OCI-LY7 (cell line): ENCODE results near the gene DLX4. TPM values are rescaled to one million over a fixed set of nuclear protein-coding genes. Genes with fewer than 3 reads are reported as not detected.

Source experiments
- BruUV-seq: library from RNA; stranded (reverse); fragments of 400-500 nt; replicated peaks from 2 replicates; lab custom pipeline; 2021; lab: Mats Ljungman, UMichigan
- CTCF ChIA-PET: fragments of 300-600 bp; sonication (Branson Sonifier 250); formaldehyde crosslinking; loops from one replicate; lab custom pipeline; 2022; ENCODE audit warnings: antibody characterized with exemption; ENCODE audit not compliant: unreplicated experiment; lab: Charles Lee
- POLR2A ChIA-PET: fragments of 300-600 bp; sonication (Branson Sonifier 250); formaldehyde crosslinking; loops from one replicate; lab custom pipeline; 2022; ENCODE audit warnings: antibody characterized with exemption; lab: Charles Lee
- DNase-seq: peaks from one replicate; pipeline ENCODE4 v3.0.0-alpha.2; 2015; ENCODE audit warnings: low spot score
- H2AFZ ChIP-seq: fragments of 200-600 bp; sonication (generic), shearing (Covaris generic); 2 replicates; pipeline ENCODE4 v1.6.1; 2014; ENCODE audit warnings: mild to moderate bottlenecking, antibody characterized with exemption, low read length, moderate library complexity
- H3K27ac ChIP-seq: fragments of 200-600 bp; sonication (generic); 2 replicates; pipeline ENCODE4 v1.5.1; 2014; ENCODE audit warnings: mixed run types, low read depth, mild to moderate bottlenecking, moderate library complexity, low read length, inconsistent platforms; ENCODE audit not compliant: poor library complexity, severe bottlenecking
- H3K36me3 ChIP-seq: fragments of 200-600 bp; sonication (generic); 2 replicates; pipeline ENCODE4 v1.6.1; 2014; ENCODE audit warnings: mild to moderate bottlenecking, antibody characterized with exemption, low read length, moderate library complexity, mixed read lengths; ENCODE audit not compliant: insufficient read depth
- H3K4me1 ChIP-seq: fragments of 200-600 bp; sonication (generic); 2 replicates; pipeline ENCODE4 v1.5.1; 2014; ENCODE audit warnings: mild to moderate bottlenecking, low read length; ENCODE audit not compliant: insufficient read depth, poor library complexity, severe bottlenecking
- H3K4me2 ChIP-seq: fragments of 200-600 bp; sonication (generic); 2 replicates; pipeline ENCODE4 v1.6.1; 2014; ENCODE audit warnings: mild to moderate bottlenecking, low read length
- H3K4me3 ChIP-seq: fragments of 200-600 bp; sonication (generic); 2 replicates; pipeline ENCODE4 v1.5.1; 2014; ENCODE audit warnings: mild to moderate bottlenecking, low read depth, low read length; ENCODE audit not compliant: poor library complexity, severe bottlenecking
- H3K79me2 ChIP-seq: fragments of 200-600 bp; sonication (generic); 2 replicates; pipeline ENCODE4 v1.6.1; 2016; ENCODE audit warnings: low read depth, mild to moderate bottlenecking, low read length, moderate library complexity, mixed read lengths; ENCODE audit not compliant: insufficient read depth
- H3K9me2 ChIP-seq: fragments of 200-600 bp; sonication (generic); 2 replicates; pipeline ENCODE4 v1.6.1; 2016; ENCODE audit warnings: mild to moderate bottlenecking, low read length, mixed read lengths; ENCODE audit not compliant: insufficient read depth
- H3K9me3 ChIP-seq: fragments of 200-600 bp; sonication (generic); 2 replicates; pipeline ENCODE4 v1.6.1; 2014; ENCODE audit warnings: mild to moderate bottlenecking, mixed run types, low read length, mixed read lengths
- H4K20me1 ChIP-seq: fragments of 200-600 bp; sonication (generic); 2 replicates; pipeline ENCODE4 v1.6.1; 2014; ENCODE audit warnings: mild to moderate bottlenecking, antibody characterized with exemption, low read length, moderate library complexity, mixed read lengths; ENCODE audit not compliant: insufficient read depth
- EZH2phosphoT487 ChIP-seq: fragments of 200-600 bp; sonication (generic); IDR thresholded peaks from 2 replicates; pipeline ENCODE4 v1.6.1; 2018; ENCODE audit warnings: low read depth, borderline replicate concordance, mild to moderate bottlenecking, mixed run types, antibody characterized with exemption, low read length, moderate library complexity, mixed read lengths
- intact Hi-C: fragments of 100-400 bp; cut with micrococcal nuclease; formaldehyde crosslinking; loops from one replicate; pipeline ENCODE4 v1.10.0; 2022; ENCODE audit not compliant: unreplicated experiment
- total RNA-seq, 2 experiments: library from RNA; depleted of rRNA in 1 of 2; stranded (reverse); fragments of >200 nt in 1 of 2; shearing (Covaris generic) in 1 of 2; gene quantifications; 2 replicates each; pipeline ENCODE4 v1.2.3, GENCODE V29; 2014 to 2022
- TF ChIP-seq, protein P1 (sequence below): fragments of 200-600 bp; sonication (generic); conservative IDR thresholded peaks from 2 replicates; pipeline ENCODE4 v1.5.1; 2014; ENCODE audit warnings: mild to moderate bottlenecking, antibody characterized with exemption, low read length, moderate library complexity, mixed read lengths

DLX4 gene
- total RNA-seq, 2 experiments from 2014 or later, result 0.27 to 0.47 TPM

DNA sequence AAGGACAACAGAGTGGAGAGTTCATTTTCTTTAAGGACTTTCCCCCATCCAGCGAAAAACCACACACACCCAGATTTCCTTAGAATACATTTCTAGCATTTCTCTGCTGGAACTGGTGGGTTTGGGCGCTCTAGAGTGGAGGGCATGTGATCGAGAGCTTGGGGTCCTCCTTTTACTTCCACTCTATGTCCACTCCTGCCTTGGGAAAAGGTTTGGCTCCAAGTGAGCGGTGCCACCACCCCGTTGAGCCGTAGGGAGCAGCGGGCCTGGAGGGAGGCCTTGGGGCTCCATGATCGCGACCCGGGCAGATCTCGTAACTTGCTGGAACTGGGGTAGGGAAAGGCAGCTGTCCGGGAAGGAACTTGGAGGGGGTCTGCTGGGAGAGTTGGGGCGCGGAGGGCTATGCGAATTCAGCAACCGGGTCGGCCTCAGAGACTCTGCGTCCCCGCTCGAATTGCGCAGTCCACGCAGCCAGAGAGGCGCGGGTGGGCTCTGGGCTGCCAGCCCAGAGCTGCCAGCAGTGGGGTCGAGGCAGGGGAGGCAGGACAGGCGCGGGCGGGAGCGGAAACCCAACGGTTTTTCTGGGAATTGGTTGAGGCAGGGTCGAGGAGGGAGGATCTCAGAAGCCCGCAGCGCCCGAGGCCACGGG, 2.3 kb downstream of the DLX4 start:
- ChIA-PET POLR2A (no interaction called here), CTCF (interaction anchor here (0.5 kb wide), 1 partner anchor 27 kb away, joined by 3 read pairs; no protein-coding TSS in a partner anchor)
- intact Hi-C loops, result no loop called here
- Histone ChIP-seq H3K4me3 (no peak overlapping the region), H3K9me3 (no peaks in the 10 kb centered on the region), H3K27ac (no peak overlapping the region), H3K36me3 (no peaks in the 10 kb centered on the region), H2AFZ (no peak overlapping the region), H3K4me2 (no peak overlapping the region), H3K9me2 (no peaks in the 10 kb centered on the region), H3K4me1 (peaks cover 9% of the 10 kb centered on the region), H3K79me2 (no peaks in the 10 kb centered on the region), H4K20me1 (no peaks in the 10 kb centered on the region)
- DNase-seq, result no peak
- BruUV-seq, result no TSS peak
- no peak for TF ChIP-seq EZH2phosphoT487
- TF ChIP-seq, protein P1, sequence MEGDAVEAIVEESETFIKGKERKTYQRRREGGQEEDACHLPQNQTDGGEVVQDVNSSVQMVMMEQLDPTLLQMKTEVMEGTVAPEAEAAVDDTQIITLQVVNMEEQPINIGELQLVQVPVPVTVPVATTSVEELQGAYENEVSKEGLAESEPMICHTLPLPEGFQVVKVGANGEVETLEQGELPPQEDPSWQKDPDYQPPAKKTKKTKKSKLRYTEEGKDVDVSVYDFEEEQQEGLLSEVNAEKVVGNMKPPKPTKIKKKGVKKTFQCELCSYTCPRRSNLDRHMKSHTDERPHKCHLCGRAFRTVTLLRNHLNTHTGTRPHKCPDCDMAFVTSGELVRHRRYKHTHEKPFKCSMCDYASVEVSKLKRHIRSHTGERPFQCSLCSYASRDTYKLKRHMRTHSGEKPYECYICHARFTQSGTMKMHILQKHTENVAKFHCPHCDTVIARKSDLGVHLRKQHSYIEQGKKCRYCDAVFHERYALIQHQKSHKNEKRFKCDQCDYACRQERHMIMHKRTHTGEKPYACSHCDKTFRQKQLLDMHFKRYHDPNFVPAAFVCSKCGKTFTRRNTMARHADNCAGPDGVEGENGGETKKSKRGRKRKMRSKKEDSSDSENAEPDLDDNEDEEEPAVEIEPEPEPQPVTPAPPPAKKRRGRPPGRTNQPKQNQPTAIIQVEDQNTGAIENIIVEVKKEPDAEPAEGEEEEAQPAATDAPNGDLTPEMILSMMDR, result no peak

DNA sequence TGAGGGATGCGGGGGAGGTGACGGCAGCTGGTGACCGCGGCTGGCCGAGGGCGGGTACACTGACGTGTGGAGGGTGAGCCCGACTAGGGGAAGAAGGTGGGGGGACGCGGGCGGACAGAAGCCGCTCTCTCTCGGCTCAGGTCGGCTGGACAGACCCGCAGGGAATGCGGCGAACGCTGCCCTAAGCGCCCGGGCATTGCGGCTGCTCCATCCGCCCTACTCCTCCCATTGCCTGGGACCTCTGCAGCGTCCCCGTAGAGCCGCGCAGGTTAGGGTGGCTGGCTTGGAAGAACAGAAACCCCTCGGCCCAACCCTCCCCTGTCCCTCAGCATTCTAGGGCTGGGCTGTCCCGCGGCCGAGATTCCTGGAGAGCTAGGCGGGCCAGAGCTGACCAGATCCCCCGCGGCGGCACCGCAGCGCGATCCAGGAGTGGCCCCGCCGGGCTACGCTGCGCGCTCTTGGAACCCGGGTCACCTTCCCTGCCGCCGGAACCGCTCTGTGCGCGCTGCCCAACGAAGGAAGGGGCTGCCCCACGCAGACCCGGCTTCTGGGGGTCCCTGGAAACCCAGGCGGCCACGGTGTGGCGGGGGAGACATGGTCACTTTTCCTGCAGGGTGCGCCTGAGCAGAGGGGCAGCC, 3.0 kb downstream of the DLX4 start:
- H2AFZ ChIP-seq, result no peak overlapping the region

More for the DNA sequence above, 3.0 kb downstream of the DLX4 start:
- no peak overlapping the region for H3K4me3 ChIP-seq
- H3K9me3 ChIP-seq, result no peaks in the 10 kb centered on the region
- no peak for DNase-seq
- no peaks in the 10 kb centered on the region for H4K20me1 ChIP-seq
- intact Hi-C loops, result no loop called here
- POLR2A ChIA-PET, result interaction anchor here (1.1 kb wide), 1 partner anchor 171 kb away, joined by 3 read pairs; no protein-coding TSS in a partner anchor
- no peak for TF ChIP-seq EZH2phosphoT487
- TF ChIP-seq, protein P1, result no peak
- peaks cover 9% of the 10 kb centered on the region for H3K4me1 ChIP-seq
- CTCF ChIA-PET, result interaction anchor here (0.5 kb wide), 1 partner anchor 28 kb away, joined by 3 read pairs; no protein-coding TSS in a partner anchor
- H3K4me2 ChIP-seq, result no peak overlapping the region
- H3K9me2 ChIP-seq, result no peaks in the 10 kb centered on the region
- no peaks in the 10 kb centered on the region for H3K36me3 ChIP-seq
- no peak overlapping the region for H3K27ac ChIP-seq
- no TSS peak for BruUV-seq
- no peaks in the 10 kb centered on the region for H3K79me2 ChIP-seq
